ENCODE data around the gene ADGRA3. TPM values are rescaled to one million over a fixed set of nuclear protein-coding genes. Genes with fewer than 3 reads are reported as not detected.

Gene ADGRA3
- total RNA-seq, 3 donors from 2014 or later (not counting 1 experiment from before 2014, with no cell fraction given) = 5.5 to 15.8 (median 8.2) TPM

DNA sequence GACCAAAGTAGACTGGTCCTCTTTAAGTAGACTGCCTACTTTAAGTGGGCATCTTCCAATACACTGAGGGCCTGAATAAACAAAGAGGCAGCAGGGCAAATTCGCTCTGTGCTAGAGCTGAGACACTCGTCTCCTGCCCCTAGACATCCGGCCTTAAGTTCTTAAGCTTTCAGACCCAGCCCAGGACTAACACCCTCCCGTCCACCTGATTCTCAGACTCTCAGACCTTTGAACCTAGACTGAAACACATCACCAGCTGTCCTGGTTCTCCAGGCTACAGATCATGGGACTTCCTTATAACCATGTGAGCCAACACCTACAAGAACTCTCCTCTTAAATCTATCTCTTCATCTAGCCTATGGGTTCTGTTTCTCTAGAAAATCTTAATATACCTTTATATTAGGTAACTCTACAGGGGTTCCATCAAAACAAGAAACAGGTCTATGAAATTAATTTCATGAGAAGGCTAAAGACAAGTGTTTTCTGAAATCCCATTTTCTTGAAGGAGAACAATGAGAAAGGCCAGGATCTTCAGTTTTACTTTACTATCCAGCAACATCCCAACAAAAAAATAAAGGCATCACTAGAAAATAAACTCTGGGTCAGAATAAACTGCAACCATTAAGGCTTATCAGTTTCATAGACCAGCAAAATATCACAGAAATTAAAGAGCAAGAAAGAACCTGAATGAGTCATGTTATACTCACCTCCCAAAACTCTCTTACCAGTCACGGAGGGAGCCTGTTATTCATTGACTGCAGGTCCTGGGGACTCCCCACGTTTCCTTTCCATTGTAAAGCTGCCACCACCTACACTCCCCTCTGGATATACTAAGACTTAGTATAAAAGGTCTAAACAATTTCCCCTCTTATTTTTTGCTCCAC is 14.8 kb downstream of the ADGRA3 start:
- peaks cover 14 to 16% of the 10 kb centered on the region in 2 donors for H3K4me1 Mint-ChIP-seq
- TF ChIP-seq, protein P1, sequence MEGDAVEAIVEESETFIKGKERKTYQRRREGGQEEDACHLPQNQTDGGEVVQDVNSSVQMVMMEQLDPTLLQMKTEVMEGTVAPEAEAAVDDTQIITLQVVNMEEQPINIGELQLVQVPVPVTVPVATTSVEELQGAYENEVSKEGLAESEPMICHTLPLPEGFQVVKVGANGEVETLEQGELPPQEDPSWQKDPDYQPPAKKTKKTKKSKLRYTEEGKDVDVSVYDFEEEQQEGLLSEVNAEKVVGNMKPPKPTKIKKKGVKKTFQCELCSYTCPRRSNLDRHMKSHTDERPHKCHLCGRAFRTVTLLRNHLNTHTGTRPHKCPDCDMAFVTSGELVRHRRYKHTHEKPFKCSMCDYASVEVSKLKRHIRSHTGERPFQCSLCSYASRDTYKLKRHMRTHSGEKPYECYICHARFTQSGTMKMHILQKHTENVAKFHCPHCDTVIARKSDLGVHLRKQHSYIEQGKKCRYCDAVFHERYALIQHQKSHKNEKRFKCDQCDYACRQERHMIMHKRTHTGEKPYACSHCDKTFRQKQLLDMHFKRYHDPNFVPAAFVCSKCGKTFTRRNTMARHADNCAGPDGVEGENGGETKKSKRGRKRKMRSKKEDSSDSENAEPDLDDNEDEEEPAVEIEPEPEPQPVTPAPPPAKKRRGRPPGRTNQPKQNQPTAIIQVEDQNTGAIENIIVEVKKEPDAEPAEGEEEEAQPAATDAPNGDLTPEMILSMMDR (IDR thresholded peaks at IDR 0.05) = no peak
- ATAC-seq (no peak), DNase-seq (no peak)
- no peaks in the 10 kb centered on the region for H3K9me3 Mint-ChIP-seq
- no peak overlapping the region for H3K27ac Mint-ChIP-seq
- no peaks in the 10 kb centered on the region for H3K9me3 ChIP-seq (ENCODE audit: control insufficient read depth, insufficient read depth, low read length)
- intact Hi-C loops (cut with micrococcal nuclease) = no loop called here
- no peak overlapping the region for H3K4me3 Mint-ChIP-seq
- no peak overlapping the region for H3K27ac ChIP-seq (ENCODE audit: low read length)
- H3K27me3 ChIP-seq (ENCODE audit: control insufficient read depth, insufficient read depth, low read length) = no peaks in the 10 kb centered on the region
- no peaks in the 10 kb centered on the region for H3K36me3 ChIP-seq (ENCODE audit: control insufficient read depth, insufficient read depth, low read length)
- H3K36me3 Mint-ChIP-seq = no peaks in the 10 kb centered on the region
- no peak overlapping the region for H3K4me3 ChIP-seq (ENCODE audit: low read length)
- no peaks in the 10 kb centered on the region for H3K4me1 ChIP-seq (ENCODE audit: control insufficient read depth, insufficient read depth, low read length)
- WGBS (ENCODE audit: insufficient coverage) = 86% methylated on average over 6 of the region's 6 CpGs
- H3K27me3 Mint-ChIP-seq (ENCODE audit: low read depth in 2 of 2) = no peaks in the 10 kb centered on the region

DNA sequence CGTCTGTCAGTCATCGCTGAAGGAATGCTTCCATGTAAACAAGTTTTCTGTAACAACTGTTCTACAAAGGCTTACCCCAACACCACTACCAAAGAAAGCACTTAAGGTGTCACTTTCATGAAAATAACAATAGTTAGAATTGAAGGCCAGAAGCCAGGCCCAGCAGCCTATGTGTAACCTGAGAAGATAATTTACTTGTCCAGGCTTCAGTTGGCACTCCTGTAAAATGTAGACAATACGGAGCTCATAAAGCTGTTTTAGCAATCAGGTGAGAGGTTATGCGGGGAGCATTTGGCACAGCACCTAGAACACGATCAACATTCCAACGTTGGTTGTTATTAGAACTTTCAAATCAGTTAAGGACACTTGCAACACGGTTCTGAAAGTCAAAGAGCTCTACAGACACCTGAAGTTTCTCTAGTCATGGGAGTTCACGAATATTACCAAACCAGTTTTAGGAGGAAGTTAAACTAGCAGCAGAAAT is 15.7 kb downstream of the ADGRA3 start:
- no peak overlapping the region for H3K4me3 Mint-ChIP-seq
- no peak for ATAC-seq
- no peaks in the 10 kb centered on the region for H3K9me3 Mint-ChIP-seq
- H3K36me3 Mint-ChIP-seq = no peaks in the 10 kb centered on the region
- DNase-seq = no peak
- 84% methylated on average over 7 of the region's 8 CpGs for WGBS (ENCODE audit: insufficient coverage)
- H3K4me3 ChIP-seq (ENCODE audit: low read length) = no peak overlapping the region
- no peaks in the 10 kb centered on the region for H3K27me3 ChIP-seq (ENCODE audit: control insufficient read depth, insufficient read depth, low read length)
- no peaks in the 10 kb centered on the region for H3K36me3 ChIP-seq (ENCODE audit: control insufficient read depth, insufficient read depth, low read length)
- no peaks in the 10 kb centered on the region for H3K9me3 ChIP-seq (ENCODE audit: control insufficient read depth, insufficient read depth, low read length)
- H3K4me1 ChIP-seq (ENCODE audit: control insufficient read depth, insufficient read depth, low read length) = no peaks in the 10 kb centered on the region
- TF ChIP-seq, protein P1 (IDR thresholded peaks at IDR 0.05) = no peak
- H3K4me1 Mint-ChIP-seq = peaks cover 5 to 7% of the 10 kb centered on the region in 2 donors
- no peaks in the 10 kb centered on the region for H3K27me3 Mint-ChIP-seq (ENCODE audit: low read depth in 2 of 2)
- intact Hi-C loops (cut with micrococcal nuclease) = no loop called here
- no peak overlapping the region for H3K27ac Mint-ChIP-seq
- no peak overlapping the region for H3K27ac ChIP-seq (ENCODE audit: low read length)

DNA sequence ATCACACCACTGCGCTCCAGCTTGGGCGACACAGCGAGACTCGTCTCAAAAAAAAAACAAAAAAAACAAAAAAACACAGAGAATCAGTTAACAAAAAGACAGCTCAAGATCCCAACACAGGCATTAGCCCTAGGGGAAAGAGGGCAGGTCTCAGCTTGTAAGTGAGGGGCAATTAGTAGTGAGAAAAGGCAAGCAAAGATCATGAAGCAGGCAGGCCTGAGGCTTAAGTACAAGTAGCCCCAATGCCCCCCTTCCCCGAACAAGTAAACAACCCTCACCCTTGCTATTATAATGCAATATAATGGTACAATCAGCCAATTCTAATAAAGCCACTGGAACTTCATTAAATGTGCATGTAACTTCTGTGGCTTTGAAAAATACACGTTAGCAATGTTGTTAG is 17.0 kb downstream of the ADGRA3 start:
- Mint-ChIP-seq H3K9me3 (no peaks in the 10 kb centered on the region), H3K4me3 (no peak overlapping the region), H3K36me3 (no peaks in the 10 kb centered on the region), H3K27me3 (ENCODE audit: low read depth in 2 of 2) (no peaks in the 10 kb centered on the region), H3K27ac (no peak overlapping the region), H3K4me1 (peaks cover 5 to 7% of the 10 kb centered on the region in 2 donors)
- no peaks in the 10 kb centered on the region for H3K9me3 ChIP-seq (ENCODE audit: control insufficient read depth, insufficient read depth, low read length)
- TF ChIP-seq, protein P1 (IDR thresholded peaks at IDR 0.05) = no peak
- intact Hi-C loops (cut with micrococcal nuclease) = no loop called here
- no peak for DNase-seq
- no peak overlapping the region for H3K27ac ChIP-seq (ENCODE audit: low read length)
- no peaks in the 10 kb centered on the region for H3K4me1 ChIP-seq (ENCODE audit: control insufficient read depth, insufficient read depth, low read length)
- 78% methylated on average over 5 of the region's 6 CpGs for WGBS (ENCODE audit: insufficient coverage)
- H3K36me3 ChIP-seq (ENCODE audit: control insufficient read depth, insufficient read depth, low read length) = no peaks in the 10 kb centered on the region
- no peak for ATAC-seq
- no peaks in the 10 kb centered on the region for H3K27me3 ChIP-seq (ENCODE audit: control insufficient read depth, insufficient read depth, low read length)
- H3K4me3 ChIP-seq (ENCODE audit: low read length) = no peak overlapping the region

Data from natural killer cell (primary cell).